Fibroblast of villous mesenchyme (primary cell): ENCODE results near the gene AKAP1. TPM values are rescaled to one million over a fixed set of nuclear protein-coding genes. Genes with fewer than 3 reads are reported as not detected.

Source experiments
- DNase-seq: peaks from one replicate; pipeline ENCODE4 v3.0.0-alpha.2; 2010; ENCODE audit warnings: low read depth
- H3K4me3 ChIP-seq: 2 replicates; pipeline ENCODE4 v1.5.1; 2011; ENCODE audit warnings: low read depth, mild to moderate bottlenecking, low read length
- total RNA-seq: library from RNA; depleted of rRNA; stranded (reverse); fragments of >200 nt; gene quantifications from 2 replicates; pipeline ENCODE4 v1.2.3, GENCODE V29; 2012
- TF ChIP-seq, protein P1 (sequence below): IDR thresholded peaks from 2 replicates; pipeline ENCODE4 v1.5.1; 2012; ENCODE audit warnings: low read depth, mild to moderate bottlenecking, low read length; ENCODE audit not compliant: insufficient read depth

Gene AKAP1
- total RNA-seq, 1 donor: 18.1 TPM

DNA sequence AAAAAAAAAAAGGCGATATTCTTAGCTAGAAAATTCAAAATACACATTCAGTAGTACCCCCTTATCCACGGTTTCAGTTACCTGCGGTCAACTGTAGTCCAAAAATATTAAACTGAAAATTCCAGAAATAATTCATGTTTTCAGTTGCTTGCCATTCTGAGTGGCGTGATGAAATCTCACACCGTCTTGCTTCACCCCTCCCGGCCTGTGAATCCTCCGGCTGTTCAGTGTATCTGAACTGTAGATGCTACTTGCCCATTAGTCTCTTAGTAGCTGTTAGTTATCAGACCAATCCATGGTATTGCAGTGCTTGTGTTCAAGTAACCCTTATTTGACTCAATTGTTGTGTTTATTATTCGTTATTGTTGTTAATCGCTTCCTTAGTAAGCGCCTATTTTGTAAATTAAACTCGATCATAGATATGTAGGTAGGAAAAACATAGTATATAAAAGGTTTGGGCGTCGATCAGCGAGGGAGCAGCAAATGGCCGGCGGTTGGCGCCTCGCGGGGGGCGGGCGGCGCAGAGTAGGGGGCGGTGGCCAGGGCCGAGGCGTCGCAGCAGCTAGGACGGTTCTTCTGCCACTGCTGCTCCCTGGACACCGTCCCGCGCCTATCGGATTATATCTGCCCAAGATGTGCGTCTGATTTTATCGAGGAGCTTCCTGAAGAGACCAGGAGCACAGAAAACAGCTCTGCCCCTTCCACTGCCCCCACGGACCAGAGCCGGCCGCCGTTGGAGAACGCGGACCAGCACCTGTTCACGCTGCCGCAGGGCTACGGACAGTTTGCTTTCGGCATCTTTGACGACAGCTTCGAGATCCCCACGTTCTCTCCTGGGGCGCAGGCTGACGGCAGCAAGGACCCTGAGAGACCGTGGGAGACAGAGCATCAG, 39.8 kb upstream of the AKAP1 start:
- no peak for DNase-seq
- H3K4me3 ChIP-seq: peak overlapping the region; percentile 18
- TF ChIP-seq, protein P1, sequence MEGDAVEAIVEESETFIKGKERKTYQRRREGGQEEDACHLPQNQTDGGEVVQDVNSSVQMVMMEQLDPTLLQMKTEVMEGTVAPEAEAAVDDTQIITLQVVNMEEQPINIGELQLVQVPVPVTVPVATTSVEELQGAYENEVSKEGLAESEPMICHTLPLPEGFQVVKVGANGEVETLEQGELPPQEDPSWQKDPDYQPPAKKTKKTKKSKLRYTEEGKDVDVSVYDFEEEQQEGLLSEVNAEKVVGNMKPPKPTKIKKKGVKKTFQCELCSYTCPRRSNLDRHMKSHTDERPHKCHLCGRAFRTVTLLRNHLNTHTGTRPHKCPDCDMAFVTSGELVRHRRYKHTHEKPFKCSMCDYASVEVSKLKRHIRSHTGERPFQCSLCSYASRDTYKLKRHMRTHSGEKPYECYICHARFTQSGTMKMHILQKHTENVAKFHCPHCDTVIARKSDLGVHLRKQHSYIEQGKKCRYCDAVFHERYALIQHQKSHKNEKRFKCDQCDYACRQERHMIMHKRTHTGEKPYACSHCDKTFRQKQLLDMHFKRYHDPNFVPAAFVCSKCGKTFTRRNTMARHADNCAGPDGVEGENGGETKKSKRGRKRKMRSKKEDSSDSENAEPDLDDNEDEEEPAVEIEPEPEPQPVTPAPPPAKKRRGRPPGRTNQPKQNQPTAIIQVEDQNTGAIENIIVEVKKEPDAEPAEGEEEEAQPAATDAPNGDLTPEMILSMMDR: no peak

DNA sequence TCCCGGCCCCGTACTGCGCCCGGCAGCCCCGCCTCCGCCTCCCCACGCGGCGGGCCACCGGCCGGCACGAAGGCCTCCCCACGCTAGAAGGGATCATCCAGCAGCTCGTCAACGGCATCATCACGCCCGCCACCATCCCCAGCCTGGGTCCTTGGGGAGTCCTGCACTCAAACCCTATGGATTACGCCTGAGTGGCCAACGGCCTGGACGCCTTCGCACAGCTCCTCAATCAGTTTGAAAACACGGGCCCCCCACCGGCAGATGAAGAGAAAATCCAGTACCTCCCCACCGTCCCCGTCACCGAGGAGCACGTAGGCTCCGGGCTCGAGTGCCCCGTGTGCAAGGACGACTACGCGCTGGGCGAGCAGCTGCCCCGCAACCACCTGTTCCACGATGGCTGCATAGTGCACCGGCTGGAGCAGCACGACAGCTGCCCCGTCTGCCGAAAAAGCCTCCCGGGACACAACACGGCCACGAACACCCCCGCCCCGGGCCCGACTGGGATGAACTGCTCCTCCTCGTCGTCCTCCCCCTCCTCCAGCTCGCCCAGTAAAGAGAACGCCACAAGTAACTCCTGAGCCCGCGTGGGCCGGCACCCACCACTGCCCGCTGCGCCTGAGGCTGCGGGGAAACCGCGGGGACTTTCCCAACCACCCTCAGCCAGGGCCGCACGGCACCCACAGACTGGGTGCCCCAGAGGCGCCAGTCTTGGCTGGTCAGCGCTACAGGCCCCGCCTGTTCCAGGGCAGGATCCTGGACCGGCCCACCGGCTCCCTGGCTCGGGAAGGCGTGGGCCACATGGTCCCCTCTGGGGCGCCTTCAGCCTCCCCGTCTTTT, 39.0 kb upstream of the AKAP1 start:
- H3K4me3 ChIP-seq: peak overlapping the region; percentile 18
- TF ChIP-seq, protein P1: no peak
- no peak for DNase-seq

DNA sequence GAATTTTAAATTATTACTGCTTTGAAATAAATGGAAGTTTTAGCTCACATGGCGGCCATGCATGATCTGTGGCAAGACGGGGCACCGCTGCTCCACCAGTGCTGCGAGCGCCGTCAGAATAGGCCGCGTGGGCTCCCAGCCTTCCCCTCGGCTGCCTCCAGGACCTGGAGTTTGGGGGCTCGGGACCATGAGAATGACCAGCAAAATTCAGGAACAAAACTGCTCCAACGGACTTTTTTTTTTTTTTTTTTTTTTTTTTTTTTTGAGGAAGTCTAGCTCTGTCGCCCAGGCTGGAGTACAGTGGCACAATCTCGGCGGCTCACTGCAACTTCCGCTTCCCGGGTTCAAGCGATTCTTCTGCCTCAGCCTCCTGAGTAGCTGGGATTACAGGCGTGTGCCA, 38.3 kb upstream of the AKAP1 start:
- DNase-seq: no peak
- H3K4me3 ChIP-seq: no peak overlapping the region
- TF ChIP-seq, protein P1: no peak

DNA sequence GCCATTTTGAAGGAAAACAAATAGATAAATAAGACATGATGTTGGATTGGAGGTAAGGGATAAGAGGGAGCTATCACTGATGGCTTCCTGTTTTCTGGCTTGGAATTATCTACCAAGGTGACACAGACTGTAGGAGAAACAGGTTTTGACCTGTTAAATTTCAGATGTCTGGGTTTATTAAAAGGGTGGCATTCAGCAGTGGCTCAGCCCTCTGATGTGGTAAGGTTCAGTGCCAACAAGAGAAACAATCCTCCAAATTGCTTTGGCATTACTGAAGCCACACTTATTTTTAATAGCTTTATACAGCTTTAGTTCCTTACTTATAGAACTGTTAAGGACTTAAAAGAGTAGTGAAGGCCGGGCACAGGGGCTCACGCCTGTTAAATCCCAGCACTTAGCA, 37.0 kb upstream of the AKAP1 start:
- no peak overlapping the region for H3K4me3 ChIP-seq
- TF ChIP-seq, protein P1: no peak
- no peak for DNase-seq

DNA sequence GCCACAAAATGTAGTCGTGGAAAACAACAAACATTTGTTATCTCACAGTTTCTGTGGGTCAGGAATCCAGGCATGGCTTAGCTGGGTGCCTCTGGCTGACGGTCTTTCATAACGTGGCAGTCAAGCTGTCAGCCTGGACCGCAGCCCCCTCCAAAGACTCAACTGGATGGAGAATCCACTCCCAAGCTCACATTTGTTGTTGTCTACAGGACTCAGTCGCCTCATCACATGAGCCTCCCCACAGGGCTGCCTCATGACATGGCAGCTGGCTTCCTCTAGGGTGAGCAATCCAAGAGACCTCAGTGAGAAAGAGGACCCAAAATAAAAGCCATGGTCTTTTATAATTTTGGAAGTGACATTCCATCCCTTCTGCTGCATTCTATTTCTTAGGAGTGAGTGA, 34.7 kb upstream of the AKAP1 start:
- TF ChIP-seq, protein P1: no peak

DNA sequence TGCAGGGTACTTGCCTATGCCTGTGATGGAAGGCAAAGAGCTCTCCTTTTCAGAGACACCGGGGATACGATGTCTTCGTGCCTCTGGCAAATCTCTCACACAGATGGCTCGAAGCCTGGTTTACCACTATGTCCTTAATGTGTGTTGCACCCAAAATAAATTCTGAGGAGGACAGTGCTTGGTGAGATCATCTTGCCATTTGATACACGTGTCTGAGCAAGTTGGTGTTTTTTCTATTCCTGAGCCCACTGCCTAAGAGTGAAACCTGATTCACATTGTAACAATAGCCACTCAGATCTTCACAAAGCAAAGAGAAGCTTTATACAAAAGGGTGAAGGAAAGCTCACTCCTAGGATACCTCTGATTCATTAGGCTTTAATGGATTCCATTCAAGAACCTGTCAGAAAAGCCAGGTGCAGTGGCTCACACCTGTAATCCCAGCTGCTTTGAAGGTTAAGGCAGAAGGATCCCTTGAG, 33.1 kb upstream of the AKAP1 start:
- H3K4me3 ChIP-seq: no peak overlapping the region
- TF ChIP-seq, protein P1: no peak

More for the DNA sequence above, 34.7 kb upstream of the AKAP1 start:
- H3K4me3 ChIP-seq: no peak overlapping the region
- DNase-seq: no peak

More for the DNA sequence above, 33.1 kb upstream of the AKAP1 start:
- DNase-seq: no peak
